Endothelial cell (in vitro differentiated cells): ENCODE data around the gene TADA3. TPM values are rescaled to one million over a fixed set of nuclear protein-coding genes. Genes with fewer than 3 reads are reported as not detected.

ENCODE experiments used
- DNase-seq: peaks from one replicate; pipeline ENCODE4 v3.0.0; 2021; ENCODE audit warnings: low spot score
- H3K27ac Mint-ChIP-seq: one replicate; pipeline ENCODE4 v1.8.0; 2021; ENCODE audit warnings: mixed read lengths, inconsistent platforms; ENCODE audit not compliant: unreplicated experiment
- H3K27me3 Mint-ChIP-seq: one replicate; pipeline ENCODE4 v1.8.0; 2021; ENCODE audit warnings: mild to moderate bottlenecking, moderate library complexity, mixed read lengths, inconsistent platforms; ENCODE audit not compliant: unreplicated experiment
- H3K36me3 Mint-ChIP-seq: one replicate; pipeline ENCODE4 v1.8.0; 2021; ENCODE audit warnings: mild to moderate bottlenecking, low read depth, mixed read lengths, inconsistent platforms; ENCODE audit not compliant: unreplicated experiment
- H3K4me1 Mint-ChIP-seq: one replicate; pipeline ENCODE4 v1.8.0; 2021; ENCODE audit warnings: mild to moderate bottlenecking, mixed read lengths, inconsistent platforms; ENCODE audit not compliant: unreplicated experiment
- H3K4me3 Mint-ChIP-seq: one replicate; pipeline ENCODE4 v1.8.0; 2021; ENCODE audit warnings: mild to moderate bottlenecking, mixed read lengths, inconsistent platforms; ENCODE audit not compliant: unreplicated experiment
- H3K9me3 Mint-ChIP-seq: one replicate; pipeline ENCODE4 v1.8.0; 2021; ENCODE audit warnings: mixed read lengths, inconsistent platforms; ENCODE audit not compliant: unreplicated experiment
- total RNA-seq: library from RNA; stranded (reverse); fragmentation: NEBNext Ultra II Directional; extraction: Animal tissue kit (Norgen Biotek cat#: 25700); gene quantifications from one replicate; pipeline ENCODE4 v1.2.1, GENCODE V29; 2021; ENCODE audit not compliant: unreplicated experiment
- TF ChIP-seq, protein P1 (sequence below): fragments of 200-600 bp; sonication (generic); IDR thresholded peaks from one replicate; pipeline ENCODE4 v1.5.0; 2021; ENCODE audit warnings: antibody characterized with exemption; ENCODE audit not compliant: unreplicated experiment

Gene TADA3
- total RNA-seq, 1 donor from 2014 or later = 35.4 TPM

DNA sequence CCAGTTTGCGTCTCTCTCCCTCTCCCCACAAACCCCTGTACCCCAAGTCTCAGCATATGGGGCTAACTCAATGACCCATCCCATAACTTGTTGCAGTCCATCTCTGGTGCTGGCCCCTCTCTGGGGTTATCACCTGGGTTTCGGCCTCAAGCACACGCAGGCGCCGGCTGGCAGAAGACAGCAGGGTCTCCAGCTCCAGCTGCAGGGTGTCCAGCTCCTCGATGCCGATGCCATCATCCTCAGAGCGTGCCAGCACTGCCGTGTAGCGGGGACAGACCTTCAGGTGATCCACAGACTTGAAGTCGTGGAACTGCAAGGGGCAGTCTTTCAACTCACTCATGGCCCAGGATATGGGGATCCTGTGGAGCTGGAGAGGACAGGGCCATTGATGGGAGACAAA, 1.1 kb downstream of the TADA3 start:
- Mint-ChIP-seq H3K4me3 (peak overlapping the region; percentile 58), H3K9me3 (no peaks in the 10 kb centered on the region), H3K27ac (no peak overlapping the region), H3K36me3 (peaks cover 28% of the 10 kb centered on the region), H3K4me1 (peaks cover 18% of the 10 kb centered on the region), H3K27me3 (peaks cover 16% of the 10 kb centered on the region)
- no peak for DNase-seq
- TF ChIP-seq, protein P1, sequence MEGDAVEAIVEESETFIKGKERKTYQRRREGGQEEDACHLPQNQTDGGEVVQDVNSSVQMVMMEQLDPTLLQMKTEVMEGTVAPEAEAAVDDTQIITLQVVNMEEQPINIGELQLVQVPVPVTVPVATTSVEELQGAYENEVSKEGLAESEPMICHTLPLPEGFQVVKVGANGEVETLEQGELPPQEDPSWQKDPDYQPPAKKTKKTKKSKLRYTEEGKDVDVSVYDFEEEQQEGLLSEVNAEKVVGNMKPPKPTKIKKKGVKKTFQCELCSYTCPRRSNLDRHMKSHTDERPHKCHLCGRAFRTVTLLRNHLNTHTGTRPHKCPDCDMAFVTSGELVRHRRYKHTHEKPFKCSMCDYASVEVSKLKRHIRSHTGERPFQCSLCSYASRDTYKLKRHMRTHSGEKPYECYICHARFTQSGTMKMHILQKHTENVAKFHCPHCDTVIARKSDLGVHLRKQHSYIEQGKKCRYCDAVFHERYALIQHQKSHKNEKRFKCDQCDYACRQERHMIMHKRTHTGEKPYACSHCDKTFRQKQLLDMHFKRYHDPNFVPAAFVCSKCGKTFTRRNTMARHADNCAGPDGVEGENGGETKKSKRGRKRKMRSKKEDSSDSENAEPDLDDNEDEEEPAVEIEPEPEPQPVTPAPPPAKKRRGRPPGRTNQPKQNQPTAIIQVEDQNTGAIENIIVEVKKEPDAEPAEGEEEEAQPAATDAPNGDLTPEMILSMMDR = no peak

DNA sequence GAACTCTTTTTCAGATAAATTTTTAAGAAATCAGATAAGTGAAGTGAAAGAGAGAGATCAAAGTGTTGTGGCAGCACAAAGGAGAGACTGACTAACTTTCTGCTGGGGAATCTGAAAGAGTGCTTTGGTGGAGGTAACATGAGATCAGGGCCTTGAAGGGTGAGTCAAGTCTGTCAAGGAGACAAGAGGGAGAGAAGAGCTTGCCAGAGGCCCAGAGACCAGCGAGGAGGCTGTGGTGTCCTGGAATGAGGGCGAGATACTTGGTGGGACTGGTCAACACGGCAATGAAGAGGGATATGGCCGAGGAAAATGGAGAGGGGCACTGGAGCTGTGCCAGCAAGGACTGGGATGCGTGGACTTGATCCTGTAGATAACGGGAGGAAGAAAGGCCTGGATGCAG, 4.6 kb downstream of the TADA3 start:
- TF ChIP-seq, protein P1 = no peak
- H3K27me3 Mint-ChIP-seq = peaks cover 5% of the 10 kb centered on the region
- peaks cover 14% of the 10 kb centered on the region for H3K36me3 Mint-ChIP-seq
- H3K4me3 Mint-ChIP-seq = peak overlapping the region; percentile 21
- peaks cover 7% of the 10 kb centered on the region for H3K4me1 Mint-ChIP-seq
- no peaks in the 10 kb centered on the region for H3K9me3 Mint-ChIP-seq
- no peak for DNase-seq
- no peak overlapping the region for H3K27ac Mint-ChIP-seq

DNA sequence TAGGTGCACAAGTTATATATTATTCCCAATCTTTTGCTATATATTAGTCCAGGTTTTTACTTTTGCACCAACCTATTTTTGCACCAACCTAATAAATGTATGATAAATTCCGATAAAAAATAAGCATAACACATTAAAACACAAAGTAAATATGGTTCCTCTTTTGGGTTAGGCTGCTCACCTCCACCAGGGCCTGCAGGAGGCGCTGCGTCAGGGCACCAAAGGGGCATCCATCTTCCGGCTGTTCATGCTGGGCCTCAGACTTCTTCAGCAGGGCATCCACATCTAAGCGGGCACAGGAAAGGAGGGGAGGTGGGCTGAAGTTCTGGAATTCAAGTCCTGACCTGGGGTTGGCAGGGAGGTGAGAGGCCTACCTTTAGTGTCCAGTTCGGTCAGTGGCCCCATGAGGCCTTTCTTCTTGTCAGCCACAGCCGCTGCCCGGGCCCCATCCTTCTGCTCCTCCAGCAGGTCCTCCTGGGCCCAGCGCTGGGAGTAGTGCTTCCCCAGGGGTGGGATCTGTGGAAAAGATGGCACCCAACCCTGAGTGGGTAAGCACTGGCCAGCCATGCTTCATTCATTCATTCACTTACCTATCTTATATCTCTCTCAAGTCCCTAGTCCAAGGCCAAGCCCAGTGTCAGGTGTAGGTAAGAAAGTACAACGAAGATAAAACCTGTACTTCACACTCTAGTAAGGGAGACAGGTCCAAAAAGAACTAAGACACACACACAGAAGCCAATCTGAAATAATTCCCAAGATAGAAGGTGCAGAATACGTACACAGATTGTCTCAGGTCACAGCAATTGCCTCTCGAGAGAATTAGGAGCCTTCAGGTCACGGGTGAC, 5.2 kb downstream of the TADA3 start:
- H3K4me1 Mint-ChIP-seq = peaks cover 7% of the 10 kb centered on the region
- TF ChIP-seq, protein P1 = peak; percentile 59
- no peaks in the 10 kb centered on the region for H3K9me3 Mint-ChIP-seq
- peaks cover 4% of the 10 kb centered on the region for H3K27me3 Mint-ChIP-seq
- no peak for DNase-seq
- H3K27ac Mint-ChIP-seq = no peak overlapping the region
- H3K36me3 Mint-ChIP-seq = peaks cover 17% of the 10 kb centered on the region
- H3K4me3 Mint-ChIP-seq = no peak overlapping the region

DNA sequence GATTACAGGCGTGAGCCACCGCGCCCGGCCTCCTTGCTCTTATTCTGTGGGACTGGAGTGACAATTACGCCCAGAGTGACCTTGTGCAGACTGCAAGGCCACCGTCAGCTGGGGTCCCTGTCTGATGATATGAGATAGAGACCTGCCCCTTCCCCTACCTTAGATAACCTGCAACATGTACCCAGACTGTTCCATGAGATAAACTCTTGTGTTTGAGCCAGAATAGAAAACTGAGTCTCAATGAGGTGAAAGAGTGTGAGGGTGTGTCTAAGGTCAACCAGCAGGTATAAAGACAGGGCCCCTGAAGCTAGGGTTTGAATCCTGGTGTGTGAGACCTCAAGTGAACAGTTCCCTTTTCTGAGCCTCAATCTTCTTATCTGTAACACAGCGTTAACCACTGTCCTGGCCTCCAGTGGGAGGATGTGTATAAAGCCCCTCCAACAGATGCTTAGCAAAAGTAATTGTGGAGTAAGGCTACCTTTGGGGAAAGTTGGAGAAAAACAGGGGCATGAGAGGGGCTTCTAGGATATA, 6.0 kb downstream of the TADA3 start:
- H3K36me3 Mint-ChIP-seq = peaks cover 18% of the 10 kb centered on the region
- H3K27ac Mint-ChIP-seq = no peak overlapping the region
- TF ChIP-seq, protein P1 = no peak
- no peak for DNase-seq
- H3K9me3 Mint-ChIP-seq = no peaks in the 10 kb centered on the region
- peaks cover 2% of the 10 kb centered on the region for H3K4me1 Mint-ChIP-seq
- H3K4me3 Mint-ChIP-seq = no peak overlapping the region
- no peaks in the 10 kb centered on the region for H3K27me3 Mint-ChIP-seq

DNA sequence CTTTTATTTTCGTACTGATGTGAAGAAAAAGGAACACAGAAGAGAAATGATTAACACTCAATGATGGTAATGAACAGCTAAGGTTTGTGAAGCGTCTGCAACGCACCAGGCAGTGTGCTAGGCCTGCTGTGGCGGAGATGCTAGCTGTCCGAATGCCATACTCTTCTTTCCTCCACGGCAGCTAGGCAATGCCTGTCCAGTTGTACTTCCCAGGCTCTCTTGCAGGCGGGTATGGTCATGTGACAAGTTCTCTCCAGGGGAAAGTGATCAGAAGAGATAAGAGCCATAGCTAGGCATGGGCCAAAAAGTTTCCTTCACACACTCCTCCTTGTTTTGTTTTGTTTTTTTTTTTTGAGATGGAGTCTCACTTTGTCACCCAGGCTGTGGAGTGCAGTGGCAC, 6.7 kb downstream of the TADA3 start:
- H3K4me1 Mint-ChIP-seq = peaks cover 2% of the 10 kb centered on the region
- H3K27ac Mint-ChIP-seq = no peak overlapping the region
- no peak overlapping the region for H3K4me3 Mint-ChIP-seq
- H3K27me3 Mint-ChIP-seq = no peaks in the 10 kb centered on the region
- H3K9me3 Mint-ChIP-seq = no peaks in the 10 kb centered on the region
- TF ChIP-seq, protein P1 = no peak
- DNase-seq = no peak
- H3K36me3 Mint-ChIP-seq = peaks cover 18% of the 10 kb centered on the region
